DOHH2 (cell line): ENCODE measurements around the gene TMEM52B.

Source experiments
- EZH2phosphoT487 ChIP-seq: fragments of 200-600 bp; sonication (generic); IDR thresholded peaks from 2 replicates; pipeline ENCODE4 v1.6.1; 2017; ENCODE audit warnings: borderline replicate concordance, mild to moderate bottlenecking, antibody characterized with exemption, low read length, moderate library complexity, mixed read lengths
- TF ChIP-seq, protein P1 (sequence below): fragments of 200-600 bp; sonication (generic); IDR thresholded peaks from one replicate; pipeline ENCODE4 v1.5.1; 2014; ENCODE audit warnings: antibody characterized with exemption, mild to moderate bottlenecking, low read depth, low read length; ENCODE audit not compliant: poor library complexity, severe bottlenecking

DNA sequence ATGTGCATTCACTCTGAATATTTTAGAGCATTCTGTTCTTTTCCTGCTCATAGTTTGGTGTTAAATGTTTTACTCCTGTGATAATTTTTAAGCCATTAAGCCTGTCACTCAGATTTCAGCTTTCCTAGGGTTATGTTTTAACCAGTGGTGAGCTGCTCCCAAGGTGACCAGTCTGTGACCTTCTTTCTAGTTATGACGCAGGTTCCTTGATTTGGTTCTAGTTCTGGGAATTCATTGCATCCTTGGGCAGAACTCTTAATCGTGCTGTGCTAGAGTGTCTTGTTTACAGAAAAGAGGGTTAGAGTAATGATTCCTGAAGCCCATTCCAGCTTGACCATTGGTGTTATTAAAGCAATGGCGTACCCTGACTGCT, 36.0 kb downstream of the TMEM52B start:
- TF ChIP-seq, protein P1, sequence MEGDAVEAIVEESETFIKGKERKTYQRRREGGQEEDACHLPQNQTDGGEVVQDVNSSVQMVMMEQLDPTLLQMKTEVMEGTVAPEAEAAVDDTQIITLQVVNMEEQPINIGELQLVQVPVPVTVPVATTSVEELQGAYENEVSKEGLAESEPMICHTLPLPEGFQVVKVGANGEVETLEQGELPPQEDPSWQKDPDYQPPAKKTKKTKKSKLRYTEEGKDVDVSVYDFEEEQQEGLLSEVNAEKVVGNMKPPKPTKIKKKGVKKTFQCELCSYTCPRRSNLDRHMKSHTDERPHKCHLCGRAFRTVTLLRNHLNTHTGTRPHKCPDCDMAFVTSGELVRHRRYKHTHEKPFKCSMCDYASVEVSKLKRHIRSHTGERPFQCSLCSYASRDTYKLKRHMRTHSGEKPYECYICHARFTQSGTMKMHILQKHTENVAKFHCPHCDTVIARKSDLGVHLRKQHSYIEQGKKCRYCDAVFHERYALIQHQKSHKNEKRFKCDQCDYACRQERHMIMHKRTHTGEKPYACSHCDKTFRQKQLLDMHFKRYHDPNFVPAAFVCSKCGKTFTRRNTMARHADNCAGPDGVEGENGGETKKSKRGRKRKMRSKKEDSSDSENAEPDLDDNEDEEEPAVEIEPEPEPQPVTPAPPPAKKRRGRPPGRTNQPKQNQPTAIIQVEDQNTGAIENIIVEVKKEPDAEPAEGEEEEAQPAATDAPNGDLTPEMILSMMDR, result no peak
- no peak for TF ChIP-seq EZH2phosphoT487
